HUES6 (cell line): ENCODE measurements around the gene ANGPTL5.

Experiments
- H3K27ac ChIP-seq: 2 replicates; pipeline ENCODE4 v1.7.0; 2013; ENCODE audit warnings: low read depth, mild to moderate bottlenecking, low read length, inconsistent platforms
- H3K27me3 ChIP-seq: 2 replicates; pipeline ENCODE4 v1.6.1; 2013; ENCODE audit warnings: low read length; ENCODE audit not compliant: control insufficient read depth, insufficient read depth
- H3K36me3 ChIP-seq: 2 replicates; pipeline ENCODE4 v1.6.1; 2013; ENCODE audit warnings: low read length; ENCODE audit not compliant: control insufficient read depth, insufficient read depth
- H3K4me1 ChIP-seq: 2 replicates; pipeline ENCODE4 v1.6.1; 2013; ENCODE audit warnings: low read length; ENCODE audit not compliant: control insufficient read depth, insufficient read depth
- H3K4me3 ChIP-seq: 2 replicates; pipeline ENCODE4 v1.5.1; 2013; ENCODE audit warnings: low read depth, low read length
- H3K9ac ChIP-seq: one replicate; pipeline ENCODE4 v1.6.1; 2013; ENCODE audit warnings: mild to moderate bottlenecking, low read length
- H3K9me3 ChIP-seq: 2 replicates; pipeline ENCODE4 v1.6.1; 2013; ENCODE audit warnings: low read depth, low read length; ENCODE audit not compliant: control insufficient read depth, insufficient read depth

Gene ANGPTL5

GRCh38 chr11:101923554-101923953 is 7.2 kb upstream of the ANGPTL5 start:
- no peaks in the 10 kb centered on the region for H3K9me3 ChIP-seq
- H3K4me1 ChIP-seq = no peaks in the 10 kb centered on the region
- no peak overlapping the region for H3K4me3 ChIP-seq
- no peaks in the 10 kb centered on the region for H3K36me3 ChIP-seq
- no peak overlapping the region for H3K27ac ChIP-seq
- H3K9ac ChIP-seq = no peak overlapping the region
- no peaks in the 10 kb centered on the region for H3K27me3 ChIP-seq

DNA sequence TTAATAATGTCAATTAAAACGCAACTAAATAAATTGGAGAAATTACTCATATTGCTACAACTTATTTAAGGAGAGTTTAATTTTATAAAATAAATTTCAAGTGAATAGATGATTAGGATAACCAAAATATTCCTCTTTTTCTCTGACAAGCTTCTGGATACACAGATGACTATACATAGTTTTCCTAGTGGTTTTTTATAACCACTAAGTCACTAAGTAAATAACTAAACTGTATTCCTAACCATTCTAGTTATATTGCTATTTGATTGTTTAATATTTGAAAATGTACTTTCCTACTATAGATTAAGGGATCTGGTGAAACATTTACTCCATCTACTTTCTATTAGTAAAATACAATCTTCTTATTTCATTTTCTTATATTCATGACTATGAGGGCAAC is 4.7 kb upstream of the ANGPTL5 start:
- no peaks in the 10 kb centered on the region for H3K9me3 ChIP-seq
- H3K36me3 ChIP-seq = no peaks in the 10 kb centered on the region
- no peak overlapping the region for H3K27ac ChIP-seq
- H3K4me1 ChIP-seq = 0 out of 2 replicates have a peak, but pooled peaks cover 3% of the 10 kb centered on the region
- no peak overlapping the region for H3K4me3 ChIP-seq
- H3K27me3 ChIP-seq = no peaks in the 10 kb centered on the region
- no peak overlapping the region for H3K9ac ChIP-seq

DNA sequence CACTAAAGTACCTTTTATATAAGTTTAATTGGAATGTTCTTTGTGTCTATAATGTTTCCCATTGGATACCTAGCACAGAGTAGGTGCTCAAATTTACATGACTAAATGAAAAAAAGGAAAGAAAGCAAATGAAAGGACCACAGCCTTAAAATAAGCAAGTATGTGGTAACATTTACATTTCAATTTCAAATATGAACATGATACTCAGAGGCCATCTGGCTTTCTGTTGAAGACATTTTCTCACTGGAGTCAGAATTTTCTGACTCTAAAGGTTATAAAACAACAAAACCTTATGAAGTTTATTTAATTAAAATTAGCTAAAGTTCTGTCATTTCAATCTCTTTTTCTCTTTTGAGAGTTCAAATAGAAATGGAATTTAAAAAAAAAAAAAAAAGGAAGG is 904 bp upstream of the ANGPTL5 start:
- Histone ChIP-seq H3K27me3 (no peaks in the 10 kb centered on the region), H3K4me1 (peaks cover 21% of the 10 kb centered on the region; the same call in 1 of the 2 replicates), H3K27ac (no peak overlapping the region), H3K36me3 (no peaks in the 10 kb centered on the region), H3K9ac (no peak overlapping the region), H3K9me3 (no peaks in the 10 kb centered on the region), H3K4me3 (no peak overlapping the region)

- Histone ChIP-seq H3K36me3 (no peaks in the 10 kb centered on the region), H3K4me3 (peak overlapping the region; percentile 75), H3K4me1 (peaks cover 21% of the 10 kb centered on the region; the same call in 1 of the 2 replicates), H3K9ac (peak overlapping the region; percentile 54), H3K27ac (no peak overlapping the region), H3K9me3 (no peaks in the 10 kb centered on the region), H3K27me3 (no peaks in the 10 kb centered on the region)
Measured at GRCh38 chr11:101915791-101916291, 481 bp downstream of the ANGPTL5 start.

- no peaks in the 10 kb centered on the region for H3K27me3 ChIP-seq
- no peaks in the 10 kb centered on the region for H3K36me3 ChIP-seq
- no peak within 1 kb of the TSS for H3K27ac ChIP-seq
- no peaks in the 10 kb centered on the region for H3K9me3 ChIP-seq
- peak within 1 kb of the TSS; percentile 75 for H3K4me3 ChIP-seq
- H3K4me1 ChIP-seq = peaks cover 21% of the 10 kb centered on the region; the same call in 1 of the 2 replicates
- H3K9ac ChIP-seq = peak within 1 kb of the TSS; percentile 54
Measured at GRCh38 chr11:101914738-101915426, 1.4 kb downstream of the ANGPTL5 start, which contains the start of gene CEP126. Gene CEP126 (plus strand): TSS chr11:101915010. CDS start chr11:101915285, 275 bp downstream.

DNA sequence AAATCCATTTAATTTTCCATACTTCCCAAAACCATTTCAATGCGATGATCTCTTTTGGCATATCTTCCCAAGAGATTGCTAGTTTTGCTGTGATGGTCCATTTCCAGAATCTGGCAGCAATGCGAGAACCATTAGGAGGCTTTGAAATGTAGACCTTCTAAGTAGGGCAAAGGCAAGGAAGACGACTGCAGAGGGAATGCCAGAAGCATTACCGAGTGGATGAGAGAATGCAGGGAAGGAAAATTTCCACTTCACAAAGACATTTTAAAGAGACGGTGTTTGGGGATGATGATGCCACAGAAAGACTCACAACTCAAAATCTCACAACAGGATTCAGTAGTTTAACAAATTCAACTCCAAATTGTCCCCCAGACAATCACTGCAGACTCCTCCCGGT is 2.0 kb downstream of the ANGPTL5 start:
- Histone ChIP-seq H3K9me3 (no peaks in the 10 kb centered on the region), H3K36me3 (no peaks in the 10 kb centered on the region), H3K4me1 (peaks cover 21% of the 10 kb centered on the region; the same call in 1 of the 2 replicates), H3K4me3 (peak overlapping the region; percentile 75), H3K9ac (no peak overlapping the region), H3K27ac (no peak overlapping the region), H3K27me3 (no peaks in the 10 kb centered on the region)

DNA sequence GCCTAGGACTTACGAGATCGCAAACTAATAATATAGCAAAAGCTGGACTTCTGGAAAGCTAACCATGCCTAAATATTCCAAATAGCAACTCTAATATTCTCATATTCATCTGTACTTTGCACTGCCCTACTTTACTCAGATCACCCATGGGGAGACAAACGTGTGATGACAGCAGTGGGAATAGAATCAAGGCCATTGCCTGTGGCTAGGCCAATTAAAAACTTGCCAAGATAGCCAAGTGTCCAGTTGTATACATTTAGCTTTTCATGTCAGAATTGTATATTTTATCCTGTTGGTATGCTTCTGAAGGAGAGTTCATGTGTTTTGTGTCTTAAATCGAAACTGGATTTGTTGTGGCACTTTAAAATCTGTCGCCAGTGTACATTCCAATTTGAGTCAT is 2.7 kb downstream of the ANGPTL5 start:
- no peak overlapping the region for H3K4me3 ChIP-seq
- no peaks in the 10 kb centered on the region for H3K9me3 ChIP-seq
- H3K9ac ChIP-seq = no peak overlapping the region
- H3K27me3 ChIP-seq = no peaks in the 10 kb centered on the region
- no peaks in the 10 kb centered on the region for H3K36me3 ChIP-seq
- no peak overlapping the region for H3K27ac ChIP-seq
- H3K4me1 ChIP-seq = peaks cover 21% of the 10 kb centered on the region; the same call in 1 of the 2 replicates

GRCh38 chr11:101912823-101913284 is 3.5 kb downstream of the ANGPTL5 start:
- H3K27ac ChIP-seq = no peak overlapping the region
- H3K9me3 ChIP-seq = no peaks in the 10 kb centered on the region

GRCh38 chr11:101909087-101909486 is 7.2 kb downstream of the ANGPTL5 start:
- H3K27me3 ChIP-seq = no peaks in the 10 kb centered on the region
- H3K9me3 ChIP-seq = no peaks in the 10 kb centered on the region
- H3K4me1 ChIP-seq = peaks cover 10% of the 10 kb centered on the region; the same call in 1 of the 2 replicates
- no peak overlapping the region for H3K4me3 ChIP-seq
- H3K36me3 ChIP-seq = no peaks in the 10 kb centered on the region
- H3K9ac ChIP-seq = no peak overlapping the region
- H3K27ac ChIP-seq = no peak overlapping the region

More at GRCh38 chr11:101912823-101913284, 3.5 kb downstream of the ANGPTL5 start:
- no peaks in the 10 kb centered on the region for H3K27me3 ChIP-seq
- H3K4me1 ChIP-seq = peaks cover 21% of the 10 kb centered on the region; the same call in 1 of the 2 replicates
- no peaks in the 10 kb centered on the region for H3K36me3 ChIP-seq
- H3K4me3 ChIP-seq = no peak overlapping the region
- H3K9ac ChIP-seq = no peak overlapping the region

DNA sequence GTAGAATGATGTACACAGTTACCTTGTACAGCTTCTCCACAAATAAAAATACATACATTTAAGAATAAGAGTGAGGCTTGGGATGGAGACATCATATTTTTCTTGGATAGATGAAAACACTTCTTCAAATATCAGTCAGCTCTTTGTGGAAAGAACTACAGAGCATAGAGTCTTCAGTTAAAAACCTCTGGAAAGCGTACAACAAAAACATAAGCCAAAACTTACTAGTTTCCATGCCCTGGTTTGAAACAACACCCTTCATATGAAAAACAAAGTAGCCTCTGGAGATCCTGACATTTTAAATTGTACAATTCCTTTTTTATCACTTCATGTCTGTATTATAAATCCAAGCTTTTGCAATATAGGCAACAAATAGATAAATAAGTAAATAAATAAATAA is 8.5 kb downstream of the ANGPTL5 start:
- no peaks in the 10 kb centered on the region for H3K27me3 ChIP-seq
- no peak overlapping the region for H3K4me3 ChIP-seq
- no peak overlapping the region for H3K27ac ChIP-seq
- no peak overlapping the region for H3K9ac ChIP-seq
- 0 out of 2 replicates have a peak, but pooled peaks cover 3% of the 10 kb centered on the region for H3K4me1 ChIP-seq
- H3K9me3 ChIP-seq = no peaks in the 10 kb centered on the region
- H3K36me3 ChIP-seq = no peaks in the 10 kb centered on the region

- H3K27me3 ChIP-seq = no peaks in the 10 kb centered on the region
- no peak overlapping the region for H3K4me3 ChIP-seq
- no peak overlapping the region for H3K9ac ChIP-seq
- no peaks in the 10 kb centered on the region for H3K36me3 ChIP-seq
- no peaks in the 10 kb centered on the region for H3K9me3 ChIP-seq
- no peak overlapping the region for H3K27ac ChIP-seq
- H3K4me1 ChIP-seq = no peaks in the 10 kb centered on the region
Measured at GRCh38 chr11:101894505-101894904, 21.8 kb downstream of the ANGPTL5 start.
